ENCODE data around the gene ABCF2. TPM values are rescaled to one million over a fixed set of nuclear protein-coding genes. Genes with fewer than 3 reads are reported as not detected.

The ABCF2 gene
- total RNA-seq, 1 donor from 2014 or later: 63.4 TPM

DNA sequence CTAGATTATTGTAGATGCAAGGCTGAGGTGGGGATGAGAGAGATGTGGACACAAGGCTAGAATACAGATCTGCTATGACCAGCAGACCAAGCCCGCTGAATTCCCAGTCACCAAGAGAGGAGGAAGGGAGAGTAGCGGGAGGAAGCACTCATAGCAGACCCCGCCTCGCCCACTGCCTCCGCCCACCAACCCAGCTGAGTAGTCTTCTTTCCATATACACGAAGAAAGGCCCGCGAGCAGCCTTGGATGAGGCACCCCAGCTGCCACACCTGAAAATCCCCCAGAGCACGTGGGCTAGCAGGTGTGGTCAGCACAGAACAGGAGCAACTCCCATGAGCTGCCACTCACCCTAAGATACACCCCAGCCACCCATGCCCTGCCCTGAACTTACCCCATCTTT lies 8.8 kb downstream of the ABCF2 start:
- intact Hi-C loops (cut with micrococcal nuclease): no loop called here
- peaks cover 70% of the 10 kb centered on the region for H3K36me3 Mint-ChIP-seq (ENCODE audit: low read depth)
- no peak for DNase-seq (ENCODE audit: low spot score)
- H3K27me3 Mint-ChIP-seq (ENCODE audit: low read depth): no peaks in the 10 kb centered on the region
- H3K27ac Mint-ChIP-seq: no peak overlapping the region
- H3K4me3 Mint-ChIP-seq (ENCODE audit: low read depth): no peak overlapping the region
- no peaks in the 10 kb centered on the region for H3K9me3 Mint-ChIP-seq
- no peaks in the 10 kb centered on the region for H3K4me1 Mint-ChIP-seq (ENCODE audit: low read depth)

DNA sequence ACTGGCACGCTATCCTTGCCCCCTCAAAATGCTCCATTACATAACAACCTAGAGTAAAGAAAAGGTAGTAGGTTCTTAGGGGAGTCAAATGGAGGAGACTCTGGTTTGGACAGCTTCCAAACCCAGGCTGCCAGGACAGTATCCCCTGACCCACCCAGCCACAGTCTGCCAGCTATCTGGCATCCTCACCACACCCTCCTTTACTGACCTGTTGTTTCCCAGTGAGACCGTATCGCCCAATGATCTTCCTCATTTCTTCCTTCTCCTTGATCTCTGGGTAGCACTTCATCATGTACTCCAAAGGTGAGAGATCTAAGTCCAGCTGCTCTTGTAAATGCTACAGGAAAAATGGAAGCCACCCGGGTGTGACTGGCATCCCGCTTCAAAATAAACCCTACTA lies 11.6 kb downstream of the ABCF2 start:
- Mint-ChIP-seq H3K4me3 (ENCODE audit: low read depth) (no peak overlapping the region), H3K36me3 (ENCODE audit: low read depth) (peaks cover 65% of the 10 kb centered on the region), H3K27me3 (ENCODE audit: low read depth) (no peaks in the 10 kb centered on the region), H3K9me3 (no peaks in the 10 kb centered on the region), H3K4me1 (ENCODE audit: low read depth) (no peaks in the 10 kb centered on the region), H3K27ac (no peak overlapping the region)
- DNase-seq (ENCODE audit: low spot score): no peak
- intact Hi-C loops (cut with micrococcal nuclease): no loop called here

DNA sequence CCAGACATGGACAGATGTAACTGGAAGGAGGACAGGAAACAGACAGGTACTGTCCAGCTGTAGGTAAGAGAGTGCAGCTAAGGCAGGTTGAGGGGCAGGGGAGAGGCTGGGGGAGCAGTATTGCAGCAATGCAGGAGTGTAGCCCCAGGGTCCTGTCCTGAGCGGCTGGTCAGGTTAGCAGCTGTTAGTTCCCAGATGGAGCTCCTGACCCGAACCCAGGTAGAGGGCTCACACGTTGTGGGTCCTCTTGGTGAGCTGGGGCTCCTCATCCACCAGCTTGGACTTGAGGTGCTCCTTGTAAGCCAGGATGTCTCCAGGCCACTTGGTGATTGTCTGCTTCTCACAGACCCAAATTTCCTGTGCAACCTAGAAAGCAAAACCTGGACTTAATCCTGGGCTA lies 13.2 kb downstream of the ABCF2 start:
- Mint-ChIP-seq H3K4me3 (ENCODE audit: low read depth) (no peak overlapping the region), H3K9me3 (no peaks in the 10 kb centered on the region), H3K36me3 (ENCODE audit: low read depth) (peaks cover 56% of the 10 kb centered on the region), H3K27ac (no peak overlapping the region), H3K27me3 (ENCODE audit: low read depth) (no peaks in the 10 kb centered on the region), H3K4me1 (ENCODE audit: low read depth) (no peaks in the 10 kb centered on the region)
- no peak for DNase-seq (ENCODE audit: low spot score)
- intact Hi-C loops (cut with micrococcal nuclease): no loop called here

DNA sequence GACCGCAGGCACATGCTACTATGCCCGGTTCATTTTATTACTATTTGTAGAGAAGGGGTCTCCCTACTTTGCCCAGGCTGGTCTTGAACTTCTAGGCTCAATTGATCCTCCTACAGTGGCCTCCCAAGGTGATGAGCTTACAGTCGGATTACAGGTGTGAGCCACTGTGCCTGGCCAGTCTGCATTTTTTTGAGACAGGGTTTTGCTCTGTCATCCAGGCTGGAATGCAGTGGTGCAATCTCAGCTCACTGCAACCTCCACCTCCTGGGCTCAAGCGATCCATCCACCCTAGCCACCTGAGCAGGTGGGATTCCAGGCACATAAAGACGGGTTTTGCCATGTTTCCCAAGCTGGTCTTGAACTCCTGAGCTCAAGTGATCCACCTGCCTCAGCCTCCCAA lies 14.4 kb downstream of the ABCF2 start:
- no peaks in the 10 kb centered on the region for H3K27me3 Mint-ChIP-seq (ENCODE audit: low read depth)
- H3K4me3 Mint-ChIP-seq (ENCODE audit: low read depth): no peak overlapping the region
- H3K4me1 Mint-ChIP-seq (ENCODE audit: low read depth): peaks cover 7% of the 10 kb centered on the region
- H3K36me3 Mint-ChIP-seq (ENCODE audit: low read depth): peaks cover 44% of the 10 kb centered on the region
- no peak overlapping the region for H3K27ac Mint-ChIP-seq
- no peaks in the 10 kb centered on the region for H3K9me3 Mint-ChIP-seq
- DNase-seq (ENCODE audit: low spot score): no peak
- intact Hi-C loops (cut with micrococcal nuclease): no loop called here

DNA sequence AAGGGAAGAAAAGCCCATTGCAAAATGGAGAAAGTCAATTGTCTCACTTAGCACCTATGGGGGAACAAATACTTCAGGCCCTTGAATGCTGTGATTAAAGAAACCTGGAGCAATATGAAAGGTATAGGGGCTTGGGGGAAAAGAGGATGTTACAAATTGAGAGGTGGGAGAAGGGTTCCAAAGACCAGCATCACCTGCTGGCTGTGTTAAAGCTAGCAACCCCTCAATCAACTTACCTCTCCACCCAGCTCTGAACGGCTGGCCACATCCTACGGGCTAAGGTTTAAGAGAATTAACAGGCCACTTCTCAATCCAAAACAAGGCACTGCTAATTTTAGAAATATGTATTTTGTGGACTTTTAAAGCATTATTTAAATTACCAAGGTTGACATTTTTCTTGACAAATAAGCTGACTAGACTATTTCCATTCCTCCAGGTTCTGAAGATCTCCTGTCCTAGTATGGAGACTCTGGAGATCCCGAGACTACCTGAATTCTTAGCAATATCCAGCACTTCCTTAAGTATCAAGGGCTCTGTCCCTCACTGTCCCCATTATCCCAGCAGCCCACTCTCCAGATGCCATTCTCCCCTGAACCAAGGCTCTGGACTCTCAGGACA lies 15.7 kb downstream of the ABCF2 start:
- Mint-ChIP-seq H3K4me3 (ENCODE audit: low read depth) (no peak overlapping the region), H3K27ac (no peak overlapping the region), H3K27me3 (ENCODE audit: low read depth) (no peaks in the 10 kb centered on the region), H3K4me1 (ENCODE audit: low read depth) (peaks cover 19% of the 10 kb centered on the region), H3K36me3 (ENCODE audit: low read depth) (peaks cover 43% of the 10 kb centered on the region), H3K9me3 (no peaks in the 10 kb centered on the region)
- no peak for DNase-seq (ENCODE audit: low spot score)
- intact Hi-C loops (cut with micrococcal nuclease): no loop called here

DNA sequence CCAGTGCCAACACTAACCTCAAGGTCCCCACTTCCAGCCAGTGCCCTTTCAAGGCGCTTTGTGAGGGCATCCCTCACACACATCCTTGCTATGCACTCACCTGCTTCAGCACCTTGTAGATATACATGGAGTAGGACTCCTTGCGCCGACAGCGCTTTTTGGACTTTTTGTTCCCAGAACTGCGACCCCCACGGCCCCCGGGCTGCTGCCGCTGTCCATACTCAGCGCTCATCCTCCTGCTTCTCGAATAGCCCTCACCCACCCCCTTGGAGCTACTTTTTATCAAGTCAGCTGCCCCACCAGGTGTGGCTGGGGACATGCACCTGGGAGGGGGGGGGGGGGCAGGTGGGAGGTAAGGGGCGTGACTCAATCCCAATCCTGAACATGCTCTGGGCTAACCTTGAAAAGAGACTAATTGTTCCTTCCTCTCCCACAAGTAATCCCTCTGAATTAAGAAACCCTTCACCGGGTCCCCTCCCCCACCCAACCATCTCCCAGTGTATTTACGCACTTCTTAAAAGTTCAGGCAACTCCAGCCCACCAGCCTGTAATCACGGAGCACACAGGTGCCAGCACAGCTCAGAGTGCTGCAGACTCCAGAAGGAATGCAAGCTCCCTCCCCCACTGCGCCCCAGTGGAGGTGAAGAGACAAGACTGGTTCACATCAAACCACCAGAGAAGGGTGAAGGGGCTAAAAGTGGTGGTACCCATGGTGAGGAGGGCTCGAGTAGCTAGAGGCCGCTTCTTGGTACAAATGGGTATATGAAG lies 16.7 kb downstream of the ABCF2 start, which contains the start of gene H2BK1:
Gene H2BK1 (minus strand): TSS at position 402 of the 768 bp plus-strand sequence. CDS start 170 bp downstream, at position 232.
- Mint-ChIP-seq H3K27ac (no peak within 1 kb of the TSS), H3K27me3 (ENCODE audit: low read depth) (no peaks in the 10 kb centered on the region), H3K36me3 (ENCODE audit: low read depth) (peaks cover 33% of the 10 kb centered on the region), H3K4me3 (ENCODE audit: low read depth) (no peak within 1 kb of the TSS), H3K4me1 (ENCODE audit: low read depth) (peaks cover 22% of the 10 kb centered on the region), H3K9me3 (no peaks in the 10 kb centered on the region)
- no peak for DNase-seq (ENCODE audit: low spot score)
- intact Hi-C loops (cut with micrococcal nuclease): no loop called here

DNA sequence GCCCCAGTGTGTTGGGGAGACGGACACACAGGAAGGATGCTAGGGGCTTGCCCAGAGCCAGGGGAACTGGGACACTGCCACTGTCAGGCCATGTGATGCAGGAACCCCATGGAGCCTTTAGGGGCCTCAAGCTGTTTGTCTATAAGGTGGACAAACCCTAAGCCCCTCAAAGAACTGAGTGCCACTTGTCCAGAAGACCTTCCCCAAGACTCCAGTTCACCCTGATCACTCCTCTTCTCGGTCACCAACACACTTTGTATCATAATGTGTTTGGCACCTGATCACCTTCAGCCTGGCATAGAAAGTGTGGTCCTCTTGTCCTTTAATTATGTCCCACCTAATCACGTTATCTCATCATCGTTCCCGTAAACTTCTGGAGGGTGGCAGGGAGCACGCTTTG lies 17.4 kb downstream of the ABCF2 start:
- no peak for DNase-seq (ENCODE audit: low spot score)
- peaks cover 26% of the 10 kb centered on the region for H3K36me3 Mint-ChIP-seq (ENCODE audit: low read depth)
- no peak overlapping the region for H3K4me3 Mint-ChIP-seq (ENCODE audit: low read depth)
- intact Hi-C loops (cut with micrococcal nuclease): no loop called here
- peaks cover 22% of the 10 kb centered on the region for H3K4me1 Mint-ChIP-seq (ENCODE audit: low read depth)
- H3K27ac Mint-ChIP-seq: no peak overlapping the region
- no peaks in the 10 kb centered on the region for H3K9me3 Mint-ChIP-seq
- H3K27me3 Mint-ChIP-seq (ENCODE audit: low read depth): peaks cover 3% of the 10 kb centered on the region

DNA sequence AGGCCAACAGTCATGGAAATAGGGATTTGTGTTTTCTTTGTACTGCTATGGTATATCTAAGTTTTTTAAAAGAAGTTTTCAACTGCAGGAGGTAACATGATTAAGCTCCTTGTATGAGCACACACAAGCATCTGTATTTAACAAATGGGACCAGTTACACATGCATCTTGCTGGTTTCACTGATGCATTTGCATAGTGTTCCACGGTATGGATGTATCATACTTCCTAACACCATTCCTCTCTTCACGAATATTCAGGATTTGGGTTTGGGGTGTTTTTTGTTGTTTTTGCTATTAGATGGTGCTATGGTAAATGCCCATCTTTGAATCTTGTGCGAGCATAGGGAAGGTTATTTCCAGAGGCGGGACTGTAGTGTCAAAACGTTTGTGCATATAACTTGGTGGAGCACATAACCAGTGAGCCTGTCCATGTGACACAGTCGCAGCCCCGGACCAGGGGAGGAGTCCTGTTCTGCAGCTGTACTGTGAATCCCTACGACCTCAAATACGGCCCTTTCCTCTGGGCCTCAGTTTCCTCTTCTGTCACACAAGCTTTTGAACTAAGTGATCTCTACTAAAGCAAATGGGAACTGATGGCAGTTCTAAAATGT lies 18.6 kb downstream of the ABCF2 start:
- DNase-seq (ENCODE audit: low spot score): no peak
- H3K9me3 Mint-ChIP-seq: no peaks in the 10 kb centered on the region

DNA sequence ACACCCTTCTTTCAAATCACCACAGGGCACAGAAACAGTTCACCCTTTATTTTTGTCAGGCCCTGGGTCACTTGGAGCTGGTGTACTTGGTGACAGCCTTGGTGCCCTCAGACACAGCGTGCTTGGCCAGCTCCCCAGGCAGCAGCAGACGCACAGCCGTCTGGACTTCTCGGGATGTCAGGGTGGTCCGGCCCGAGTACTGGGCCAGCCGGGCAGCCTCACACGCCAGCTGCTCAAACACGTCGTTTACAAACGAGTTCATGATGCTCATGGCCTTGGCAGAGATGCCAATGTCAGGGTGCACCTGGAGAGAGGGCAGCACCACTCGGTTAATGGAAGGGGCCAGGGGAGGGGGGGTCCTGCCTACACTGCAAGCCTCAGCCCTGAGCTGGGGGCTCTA lies 19.2 kb downstream of the ABCF2 start:
- Mint-ChIP-seq H3K36me3 (ENCODE audit: low read depth) (peaks cover 14% of the 10 kb centered on the region), H3K4me3 (ENCODE audit: low read depth) (no peak overlapping the region), H3K4me1 (ENCODE audit: low read depth) (peaks cover 22% of the 10 kb centered on the region), H3K27me3 (ENCODE audit: low read depth) (peaks cover 5% of the 10 kb centered on the region), H3K27ac (no peak overlapping the region), H3K9me3 (no peaks in the 10 kb centered on the region)
- no peak for DNase-seq (ENCODE audit: low spot score)
- intact Hi-C loops (cut with micrococcal nuclease): no loop called here

More for the DNA sequence above, 18.6 kb downstream of the ABCF2 start:
- H3K27ac Mint-ChIP-seq: no peak overlapping the region
- intact Hi-C loops (cut with micrococcal nuclease): no loop called here
- peaks cover 22% of the 10 kb centered on the region for H3K4me1 Mint-ChIP-seq (ENCODE audit: low read depth)
- peaks cover 3% of the 10 kb centered on the region for H3K27me3 Mint-ChIP-seq (ENCODE audit: low read depth)
- no peak overlapping the region for H3K4me3 Mint-ChIP-seq (ENCODE audit: low read depth)
- H3K36me3 Mint-ChIP-seq (ENCODE audit: low read depth): peaks cover 20% of the 10 kb centered on the region

DNA sequence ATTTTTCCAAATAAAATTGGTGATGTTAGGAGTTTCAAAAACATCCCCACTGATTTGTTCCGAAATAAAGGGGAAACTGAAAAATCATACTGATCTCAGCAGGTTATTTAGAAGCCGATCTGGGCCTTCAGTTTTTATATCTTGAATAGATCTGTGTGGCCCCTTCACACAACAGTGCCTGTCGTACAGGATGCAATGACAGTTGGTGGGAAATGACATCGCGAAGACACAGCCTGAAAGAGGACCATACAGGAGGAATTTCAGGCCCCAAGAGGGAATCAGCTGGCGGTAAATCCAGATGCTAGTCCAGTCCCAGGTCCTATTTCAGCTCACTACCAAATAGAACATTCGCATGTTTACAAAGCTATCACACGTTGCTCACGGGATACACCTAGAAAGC lies 19.7 kb downstream of the ABCF2 start:
- intact Hi-C loops (cut with micrococcal nuclease): no loop called here
- H3K9me3 Mint-ChIP-seq: no peaks in the 10 kb centered on the region
- no peak overlapping the region for H3K4me3 Mint-ChIP-seq (ENCODE audit: low read depth)
- H3K4me1 Mint-ChIP-seq (ENCODE audit: low read depth): peaks cover 22% of the 10 kb centered on the region
- no peak for DNase-seq (ENCODE audit: low spot score)
- H3K36me3 Mint-ChIP-seq (ENCODE audit: low read depth): peaks cover 11% of the 10 kb centered on the region
- H3K27me3 Mint-ChIP-seq (ENCODE audit: low read depth): peaks cover 5% of the 10 kb centered on the region
- no peak overlapping the region for H3K27ac Mint-ChIP-seq

DNA sequence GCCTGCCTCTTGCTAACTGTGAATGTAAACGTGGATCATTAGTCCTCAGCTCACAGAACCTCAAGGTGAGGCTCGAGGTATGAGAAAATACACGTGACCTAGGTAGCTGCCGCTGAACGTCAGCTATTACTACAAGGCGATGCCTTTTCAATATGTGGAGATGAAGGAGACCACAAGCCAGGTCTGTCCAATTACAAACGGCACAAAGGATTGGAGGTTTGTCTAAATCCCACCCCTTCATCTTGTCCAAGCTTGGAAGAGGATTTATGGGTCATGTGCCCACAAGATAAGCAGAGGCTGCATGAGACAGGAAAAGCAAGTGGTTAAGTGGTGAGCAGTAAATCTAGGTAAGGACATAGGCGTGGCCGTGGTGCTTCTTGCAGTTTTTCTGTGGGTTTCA lies 20.1 kb downstream of the ABCF2 start:
- Mint-ChIP-seq H3K4me1 (ENCODE audit: low read depth) (peaks cover 22% of the 10 kb centered on the region), H3K27ac (no peak overlapping the region), H3K36me3 (ENCODE audit: low read depth) (peaks cover 7% of the 10 kb centered on the region), H3K9me3 (no peaks in the 10 kb centered on the region), H3K27me3 (ENCODE audit: low read depth) (peaks cover 5% of the 10 kb centered on the region), H3K4me3 (ENCODE audit: low read depth) (no peak overlapping the region)
- intact Hi-C loops (cut with micrococcal nuclease): no loop called here
- no peak for DNase-seq (ENCODE audit: low spot score)

DNA sequence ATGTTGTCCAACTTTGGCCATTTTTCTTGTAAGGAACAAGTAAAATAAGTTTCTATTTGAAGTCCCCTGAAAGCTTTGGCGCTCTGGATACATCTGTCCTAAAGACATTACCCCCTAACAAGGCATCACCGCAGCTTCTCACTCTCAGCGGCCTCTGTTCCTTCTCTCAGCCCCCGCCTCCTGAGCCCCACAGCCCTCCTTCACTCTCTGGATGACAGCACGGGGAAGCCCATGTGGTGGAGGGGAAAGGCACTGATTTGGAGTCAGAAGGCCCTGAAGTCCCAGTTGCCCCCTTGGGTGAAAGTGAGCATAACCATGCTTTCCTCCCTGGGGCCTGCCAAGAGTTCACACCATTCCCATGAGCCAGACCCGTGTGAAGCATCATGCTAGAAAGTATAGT lies 21.3 kb downstream of the ABCF2 start:
- no peak for DNase-seq (ENCODE audit: low spot score)
- peaks cover 22% of the 10 kb centered on the region for H3K4me1 Mint-ChIP-seq (ENCODE audit: low read depth)
- no peak overlapping the region for H3K27ac Mint-ChIP-seq
- H3K27me3 Mint-ChIP-seq (ENCODE audit: low read depth): peaks cover 13% of the 10 kb centered on the region
- no peaks in the 10 kb centered on the region for H3K9me3 Mint-ChIP-seq
- peaks cover under 1% of the 10 kb centered on the region for H3K36me3 Mint-ChIP-seq (ENCODE audit: low read depth)
- intact Hi-C loops (cut with micrococcal nuclease): no loop called here
- H3K4me3 Mint-ChIP-seq (ENCODE audit: low read depth): no peak overlapping the region

DNA sequence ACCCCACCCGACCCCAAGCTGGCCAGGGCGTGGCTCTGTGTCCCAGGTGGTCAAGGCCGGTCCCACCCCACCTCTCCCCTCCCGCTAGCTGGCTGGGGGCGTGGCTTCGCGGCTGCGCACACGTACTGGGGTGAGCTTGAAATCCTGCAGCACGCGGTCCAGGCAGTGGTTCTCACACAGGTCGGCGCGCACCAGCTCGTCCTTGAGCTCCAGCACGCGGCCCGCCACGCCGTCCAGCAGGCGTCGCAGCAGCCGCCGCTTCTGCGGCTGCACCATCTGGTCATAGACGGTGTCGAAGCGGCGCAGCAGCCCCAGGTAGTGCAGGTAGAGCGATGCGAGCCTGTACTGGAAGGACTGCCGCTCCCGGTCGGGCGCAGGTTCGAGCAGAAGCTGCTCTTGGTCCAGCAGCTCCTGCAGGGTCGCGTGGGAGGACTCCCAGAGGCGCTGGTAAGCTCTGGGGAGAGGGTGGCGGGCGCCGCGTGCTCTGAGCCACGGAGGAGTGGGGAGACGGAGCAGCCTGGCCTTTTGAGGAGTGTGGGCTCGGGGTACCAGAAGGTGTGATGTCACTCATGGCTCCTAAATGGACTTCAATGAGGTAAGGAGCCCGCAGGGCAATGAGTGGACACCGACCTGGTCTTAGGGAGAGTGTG lies 22.5 kb downstream of the ABCF2 start:
- Mint-ChIP-seq H3K36me3 (ENCODE audit: low read depth) (no peaks in the 10 kb centered on the region), H3K27ac (no peak overlapping the region)
- intact Hi-C loops (cut with micrococcal nuclease): no loop called here

More for the DNA sequence above, 22.5 kb downstream of the ABCF2 start:
- peaks cover 22% of the 10 kb centered on the region for H3K4me1 Mint-ChIP-seq (ENCODE audit: low read depth)
- H3K9me3 Mint-ChIP-seq: no peaks in the 10 kb centered on the region
- H3K27me3 Mint-ChIP-seq (ENCODE audit: low read depth): peaks cover 13% of the 10 kb centered on the region
- DNase-seq (ENCODE audit: low spot score): no peak
- H3K4me3 Mint-ChIP-seq (ENCODE audit: low read depth): no peak overlapping the region

Measured in activated T-helper 2 cell treated with anti-CD3 and anti-CD28 coated beads, Interferon-gamma antibody, Interleukin-2, Interleukin-4, amounts not matched to agents 10 μg/mL and 5 μg/mL and 100 μg/mL, durations not matched to agents 14 hours and 24 hours and 36 hours (primary cell).